ENCODE results near the gene TRIM65.
"Not testable (repeated sequence)": the region's sequence is repeated elsewhere in the genome, so short reads cannot be mapped to it uniquely, and the experiment has no call there.

The TRIM65 gene

DNA sequence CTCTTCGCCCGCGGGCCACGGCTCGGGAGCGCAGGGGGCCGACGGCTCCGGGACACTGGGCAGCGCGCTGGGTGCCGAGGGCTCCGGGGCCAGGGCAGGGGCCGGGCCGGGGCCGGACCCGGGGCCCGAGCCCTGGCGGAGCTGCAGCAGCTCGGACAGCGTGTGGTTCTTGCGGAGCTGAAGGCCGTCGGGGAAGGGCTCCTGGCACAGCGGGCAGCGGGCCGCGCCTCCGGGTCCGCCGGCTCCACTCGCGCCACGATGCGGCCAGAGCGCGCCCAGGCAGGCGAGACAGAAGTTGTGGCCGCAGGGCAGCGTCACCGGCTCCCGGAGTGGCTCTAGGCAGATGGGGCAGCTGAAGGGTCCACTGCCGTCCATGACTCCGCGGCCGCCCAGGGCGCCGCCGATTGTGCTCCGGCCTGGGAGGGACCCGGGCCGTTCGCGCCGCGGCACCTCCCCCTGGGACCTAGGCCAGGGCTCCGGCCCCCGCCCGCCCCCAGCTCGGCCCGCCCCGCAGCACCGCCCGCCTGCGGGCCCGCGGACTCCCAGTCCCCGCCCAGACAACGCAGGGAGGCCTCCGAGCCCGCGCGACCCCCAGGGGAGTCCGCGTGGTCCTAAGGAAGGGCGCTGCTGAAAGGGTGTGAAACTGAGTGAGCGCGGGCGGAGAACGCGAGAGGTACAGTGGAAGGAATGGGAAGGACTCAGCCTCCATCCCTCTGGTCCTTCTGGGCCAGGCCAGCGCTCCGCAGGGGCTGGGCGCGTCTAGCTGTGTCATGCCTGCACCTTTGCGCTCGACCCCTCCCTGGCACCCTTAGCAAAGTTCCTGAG is 18.4 kb downstream of the TRIM65 start, which contains the start of gene TRIM47:
Gene TRIM47, minus strand, starts transcription at position 408 of the 825 bp plus-strand sequence. Its CDS starts 33 bp downstream, at position 375.
- DNase-seq (ENCODE audit: low read depth, low spot score) = no peak
- no peak within 1 kb of the TSS for H3K4me3 ChIP-seq (ENCODE audit: low read length)

DNA sequence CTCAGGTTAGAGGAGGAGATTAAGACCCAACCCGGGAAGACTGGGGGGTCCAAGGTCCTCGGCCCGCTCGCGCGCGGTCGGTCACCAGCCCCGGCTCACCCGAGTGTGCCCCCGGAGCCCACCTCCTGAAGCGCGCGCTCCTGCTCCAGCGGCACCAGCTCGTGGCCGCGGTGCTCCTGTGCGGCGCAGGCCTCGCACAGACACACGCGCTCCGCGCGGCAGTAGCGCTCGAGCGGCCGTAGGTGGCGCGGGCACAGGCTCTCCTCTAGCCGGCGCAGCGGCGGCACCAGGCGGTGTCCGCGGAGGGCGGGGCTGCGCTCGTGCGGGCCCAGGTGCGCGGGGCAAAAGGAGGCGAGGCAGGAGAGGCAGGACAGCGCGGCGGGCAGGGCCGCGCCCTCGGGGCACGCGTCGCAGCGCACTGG is 19.0 kb downstream of the TRIM65 start:
- no peak overlapping the region for H3K4me3 ChIP-seq (ENCODE audit: low read length)
- peak; percentile 50 for DNase-seq (ENCODE audit: low read depth, low spot score)

GRCh38 chr17:75876938-75877751 is 19.6 kb downstream of the TRIM65 start:
- DNase-seq (ENCODE audit: low read depth, low spot score) = no peak
- H3K4me3 ChIP-seq (ENCODE audit: low read length) = peak overlapping the region; percentile 46

- DNase-seq (ENCODE audit: low read depth, low spot score) = peak; percentile 80
- H3K4me3 ChIP-seq (ENCODE audit: low read length) = peak overlapping the region; percentile 46
Observed at GRCh38 chr17:75876190-75876937, 20.4 kb downstream of the TRIM65 start.

GRCh38 chr17:75875940-75876189 is 20.9 kb downstream of the TRIM65 start:
- peak overlapping the region; percentile 46 for H3K4me3 ChIP-seq (ENCODE audit: low read length)
- DNase-seq (ENCODE audit: low read depth, low spot score) = no peak

- peak overlapping the region; percentile 46 for H3K4me3 ChIP-seq (ENCODE audit: low read length)
- DNase-seq (ENCODE audit: low read depth, low spot score) = no peak
Observed at GRCh38 chr17:75875182-75875939, 21.4 kb downstream of the TRIM65 start.

DNA sequence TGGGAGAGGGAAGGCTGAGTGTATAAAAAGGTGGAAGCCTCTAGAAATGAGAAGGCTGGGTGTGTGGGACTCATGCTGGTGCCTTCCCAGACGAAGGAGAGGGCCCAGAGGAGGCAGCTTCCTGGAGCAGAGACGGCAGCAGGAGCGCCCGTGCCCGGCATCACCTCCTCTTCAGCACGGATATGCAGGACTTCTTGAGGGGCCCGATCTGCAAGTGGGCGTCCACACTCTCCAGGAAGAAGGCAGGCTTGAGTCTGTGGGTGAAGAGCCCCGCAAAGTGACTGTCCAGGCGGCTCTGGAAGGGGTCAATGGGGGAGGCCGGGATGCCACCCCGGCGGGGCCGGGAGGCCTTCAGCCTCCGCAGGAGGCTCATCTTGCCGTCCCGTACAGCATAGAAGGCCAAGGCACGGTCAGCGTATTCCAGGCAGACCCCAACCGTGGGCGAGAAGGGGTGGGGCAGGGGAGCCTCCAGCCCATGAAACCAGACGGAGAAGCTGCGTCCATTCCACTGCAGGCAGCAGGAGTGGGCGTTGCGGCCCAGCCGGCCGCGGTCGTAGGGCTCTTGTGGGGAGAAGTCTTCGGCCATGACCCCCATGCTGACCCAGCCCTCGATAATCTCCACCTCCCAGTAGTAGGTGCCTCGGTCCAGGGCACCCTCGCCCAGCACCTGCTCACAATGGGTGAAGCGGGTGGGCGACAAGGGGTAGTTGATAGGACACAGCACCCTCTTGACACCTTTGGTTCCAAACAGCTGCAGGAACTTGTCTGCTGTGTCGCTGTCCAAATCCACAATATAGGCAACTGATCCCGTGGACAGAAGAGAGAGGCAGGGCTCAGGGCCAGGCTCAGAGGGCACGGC is 22.2 kb downstream of the TRIM65 start:
- no peak overlapping the region for H3K4me3 ChIP-seq (ENCODE audit: low read length)
- no peak for DNase-seq (ENCODE audit: low read depth, low spot score)

DNA sequence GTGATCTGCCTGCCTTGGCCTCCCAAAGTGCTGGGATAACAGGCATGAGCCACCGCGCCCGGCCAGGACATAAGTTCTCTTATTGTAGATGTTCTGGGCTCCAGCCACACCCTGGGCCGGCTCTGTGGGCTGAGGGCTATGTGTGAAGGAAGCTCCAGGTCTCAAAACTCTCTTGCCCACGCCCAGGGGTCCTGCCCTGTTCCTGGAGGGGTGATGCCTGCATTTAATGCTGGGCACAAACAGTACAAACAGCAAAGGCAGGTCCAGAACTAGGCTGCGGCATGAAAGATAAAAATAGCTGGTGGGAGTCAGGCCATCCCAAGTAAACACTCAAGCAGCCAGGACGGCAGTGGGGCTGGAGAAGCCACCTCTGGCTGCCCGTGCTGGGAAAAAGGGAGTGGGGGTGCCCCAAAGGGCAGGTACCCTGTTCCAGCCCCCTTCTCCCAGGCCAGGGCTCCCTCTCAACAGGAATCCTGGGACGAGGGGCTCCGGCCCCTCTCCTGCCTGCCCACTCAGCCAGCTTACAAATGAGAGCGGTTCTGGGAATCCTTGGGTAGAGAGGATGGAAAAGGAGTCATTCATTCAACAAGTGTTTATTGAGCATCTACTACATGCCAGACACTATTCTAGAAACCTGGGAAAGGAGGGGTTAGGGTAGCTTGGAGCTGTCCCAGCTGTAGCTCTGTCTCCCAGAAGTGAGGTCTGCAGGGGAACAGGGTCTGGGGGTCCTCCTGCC is 23.0 kb downstream of the TRIM65 start:
- no peak for DNase-seq (ENCODE audit: low read depth, low spot score)
- no peak overlapping the region for H3K4me3 ChIP-seq (ENCODE audit: low read length)

DNA sequence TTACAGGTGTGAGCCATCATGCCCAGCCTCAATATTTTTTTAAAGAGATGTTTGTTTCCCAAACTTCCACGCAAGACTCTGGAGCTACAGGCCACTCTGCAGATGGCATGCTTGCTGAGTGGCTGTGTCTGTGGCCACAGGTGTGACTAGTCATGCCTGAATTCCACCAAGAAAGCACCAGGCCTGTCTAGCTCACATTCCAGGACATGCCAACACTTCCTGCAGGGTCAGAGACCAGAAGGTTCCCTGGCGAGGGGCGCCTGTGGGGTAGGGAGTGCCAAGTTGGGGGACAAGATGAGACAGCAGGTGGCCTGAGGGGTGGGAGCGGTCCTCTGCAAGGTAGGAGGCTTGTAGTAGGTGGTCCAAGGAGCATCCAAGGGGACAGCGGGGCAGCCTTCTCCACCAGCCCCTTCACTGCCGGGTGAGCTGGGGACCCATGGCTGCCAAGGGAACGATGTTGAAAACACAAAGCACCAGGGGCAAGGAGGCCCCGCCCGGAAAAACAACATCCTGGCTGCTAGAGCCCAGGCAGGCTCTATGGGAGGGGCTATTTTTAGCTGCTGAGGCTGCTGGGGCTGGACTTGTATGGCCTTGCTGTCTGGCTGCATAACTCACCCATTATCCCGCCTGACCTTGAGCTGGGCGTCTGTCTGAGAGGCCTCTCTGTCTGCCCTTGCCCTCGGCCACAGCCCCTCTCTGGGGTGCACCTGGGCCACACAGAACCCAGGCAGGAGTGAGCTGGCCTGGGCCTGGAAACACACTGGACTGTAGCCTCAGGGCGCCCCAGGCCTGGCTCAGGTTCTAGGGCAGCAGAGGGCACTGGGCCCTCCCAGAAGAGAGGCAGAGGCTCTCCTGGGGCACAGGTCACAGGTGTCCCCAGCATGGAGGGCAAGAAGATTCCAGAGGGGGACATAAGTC is 24.1 kb downstream of the TRIM65 start:
- no peak for DNase-seq (ENCODE audit: low read depth, low spot score)
- H3K4me3 ChIP-seq (ENCODE audit: low read length) = no peak overlapping the region

- not testable (repeated sequence) for H3K4me3 ChIP-seq (ENCODE audit: low read length); DNase-seq (ENCODE audit: low read depth, low spot score)
Observed at GRCh38 chr17:75870228-75870627, 26.5 kb downstream of the TRIM65 start.

DNA sequence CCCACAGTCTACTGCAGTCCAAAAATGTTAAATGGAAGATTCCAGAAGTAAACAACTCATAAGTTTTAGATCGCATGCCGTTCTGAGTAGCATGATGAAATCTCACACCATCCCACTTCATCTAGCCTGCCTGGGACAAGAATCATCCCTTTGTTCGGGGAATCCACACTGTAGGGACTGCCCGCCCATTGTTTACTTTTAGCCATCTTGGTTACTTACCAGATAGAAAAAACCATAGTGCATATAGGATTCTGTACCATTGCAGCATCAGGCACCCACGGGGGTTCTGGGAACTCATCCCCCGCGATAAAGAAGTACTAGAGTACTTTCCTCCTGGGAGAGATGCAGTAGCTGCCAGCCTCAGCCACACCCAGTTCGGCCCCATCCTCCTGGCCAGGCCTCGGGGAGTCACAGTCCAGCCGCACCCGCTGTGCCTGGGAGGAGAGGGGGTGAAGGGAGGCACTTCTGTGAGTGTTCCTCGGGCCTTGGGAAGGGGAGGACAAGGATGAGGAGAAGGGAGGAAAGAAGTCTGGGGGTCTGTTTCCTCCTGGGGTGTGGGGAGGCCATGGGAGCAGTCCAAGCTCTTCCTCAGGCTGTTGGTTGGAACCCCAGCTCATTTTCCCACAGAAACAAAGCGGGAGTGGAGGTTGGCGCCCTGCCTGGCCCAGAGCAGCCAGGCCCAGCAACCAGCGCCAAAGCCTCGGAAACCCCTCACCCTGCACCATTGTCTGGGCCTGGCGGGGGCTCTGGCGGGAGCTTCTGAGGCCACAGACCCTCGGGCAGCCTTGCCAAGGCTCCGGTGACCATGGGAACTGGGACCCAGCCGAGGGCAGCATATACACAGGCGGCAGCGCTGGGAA is 27.2 kb downstream of the TRIM65 start:
- no peak for DNase-seq (ENCODE audit: low read depth, low spot score)

DNA sequence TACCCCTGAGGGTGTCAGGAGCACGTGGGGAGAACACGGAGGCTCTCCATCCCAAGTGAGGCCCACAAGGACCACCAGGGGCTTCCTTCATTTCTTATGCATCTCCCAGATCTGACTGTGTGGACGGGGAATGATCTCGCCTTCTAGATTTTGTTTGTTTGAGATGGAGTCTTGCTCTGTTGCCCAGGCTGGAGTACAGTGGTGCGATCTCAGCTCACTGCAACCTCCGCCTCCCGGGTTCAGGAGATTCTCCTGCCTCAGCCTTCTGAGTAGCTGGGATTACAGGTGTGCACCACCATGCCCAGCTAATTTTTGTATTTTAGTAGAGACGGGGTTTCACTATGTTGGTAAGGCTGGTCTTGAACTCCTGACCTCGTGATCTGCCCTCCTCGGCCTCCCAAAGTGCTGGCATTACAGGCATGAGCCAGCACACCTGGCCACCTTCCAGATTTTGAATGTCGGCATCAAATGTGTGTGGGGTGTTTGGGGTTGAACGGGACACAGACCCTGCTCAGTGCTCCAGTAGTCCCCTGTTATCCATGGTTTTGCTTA is 27.9 kb downstream of the TRIM65 start:
- not testable (repeated sequence) for H3K4me3 ChIP-seq (ENCODE audit: low read length)

More for the DNA sequence above, 27.2 kb downstream of the TRIM65 start:
- no peak overlapping the region for H3K4me3 ChIP-seq (ENCODE audit: low read length)

GRCh38 chr17:75865404-75866188 is 31.2 kb downstream of the TRIM65 start:
- DNase-seq (ENCODE audit: low read depth, low spot score); H3K4me3 ChIP-seq (ENCODE audit: low read length): not testable (repeated sequence)

More for the DNA sequence above, 27.9 kb downstream of the TRIM65 start:
- DNase-seq (ENCODE audit: low read depth, low spot score) = not testable (repeated sequence)

- not testable (repeated sequence) for H3K4me3 ChIP-seq (ENCODE audit: low read length); DNase-seq (ENCODE audit: low read depth, low spot score)
Observed at GRCh38 chr17:75864887-75865286, 31.9 kb downstream of the TRIM65 start.
